ENCODE data around the gene MIR17HG.

GRCh38 chr13:91368101-91368500 lies 20.6 kb downstream of the MIR17HG start:
- TF ChIP-seq POLR2A (IDR thresholded peaks at IDR 0.05) (no peak), CTCF (IDR thresholded peaks at IDR 0.05) (no peak), EP300 (IDR thresholded peaks at IDR 0.05) (no peak)
